NOMO-1 treated with DMSO at 0.1 percent for 48 hours (cell line): Measurements from ENCODE around the gene NSMF.
"Not testable (repeated sequence)": the region's sequence is repeated elsewhere in the genome, so short reads cannot be mapped to it uniquely, and the experiment has no call there.

Experiments used
- DNase-seq: peaks from one replicate; lab custom pipeline; 2025; ENCODE audit not compliant: unreplicated experiment; lab: John Stamatoyannopoulos, UW

The NSMF gene

DNA sequence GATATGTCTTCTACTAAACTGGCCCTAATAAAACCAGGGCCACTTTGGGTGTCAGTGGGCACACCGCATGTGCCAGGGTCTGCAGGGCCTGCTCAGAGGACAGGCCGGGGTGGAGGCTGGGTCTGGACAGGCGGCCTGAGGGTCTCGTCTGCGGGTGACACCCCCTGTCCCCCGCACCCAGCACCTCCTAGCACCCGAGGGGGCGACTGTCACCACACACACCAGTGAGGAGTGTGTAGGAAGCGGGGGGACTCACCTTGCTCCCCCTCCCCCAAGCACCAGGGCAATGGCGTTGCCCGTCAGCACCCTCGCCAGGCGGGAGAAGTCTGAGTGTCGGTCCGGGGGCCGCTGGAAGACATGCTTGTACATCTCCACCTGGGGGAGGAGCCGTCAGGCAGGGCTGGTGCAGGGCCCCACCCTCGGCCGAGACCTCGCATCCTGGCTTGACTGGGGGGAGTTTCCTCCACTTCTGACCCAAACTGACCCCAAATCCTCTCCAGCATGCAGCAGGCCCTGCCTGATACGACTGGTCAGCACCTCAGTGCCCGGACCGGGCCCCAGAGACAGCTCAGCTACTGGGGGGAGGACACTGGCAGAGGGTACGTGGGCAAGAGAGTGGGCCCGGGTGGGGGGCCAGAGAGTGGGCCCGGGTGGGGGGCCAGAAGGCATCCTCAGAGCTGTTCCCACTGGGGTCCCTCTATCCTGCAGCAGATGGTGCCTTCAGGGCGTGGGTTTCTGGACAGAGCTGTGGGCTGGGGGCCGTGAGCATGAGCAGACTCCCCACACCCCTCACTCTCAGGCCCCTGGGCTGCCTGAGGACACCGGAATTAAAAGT lies 18.9 kb upstream of the NSMF start:
- no peak for DNase-seq

DNA sequence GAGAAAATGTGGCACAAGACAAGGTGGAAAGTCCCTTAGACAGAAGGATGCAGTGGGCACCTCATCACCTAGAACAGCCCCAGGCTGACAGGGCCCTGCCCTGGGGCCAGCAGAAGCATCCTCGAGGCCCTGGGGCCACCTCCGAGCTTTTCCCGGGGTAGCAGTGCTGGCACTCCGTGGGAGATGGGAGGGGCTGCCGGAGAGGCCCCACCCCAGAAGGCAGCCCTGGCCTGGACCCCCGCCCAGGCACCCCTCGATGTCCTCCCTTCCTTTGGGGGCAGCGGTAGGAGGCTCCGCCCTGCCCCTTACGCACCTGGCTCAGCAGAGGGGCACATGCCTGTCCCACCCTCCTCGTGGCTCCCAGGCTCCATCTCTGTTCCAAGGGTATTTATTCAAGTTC lies 17.7 kb upstream of the NSMF start:
- no peak for DNase-seq

DNA sequence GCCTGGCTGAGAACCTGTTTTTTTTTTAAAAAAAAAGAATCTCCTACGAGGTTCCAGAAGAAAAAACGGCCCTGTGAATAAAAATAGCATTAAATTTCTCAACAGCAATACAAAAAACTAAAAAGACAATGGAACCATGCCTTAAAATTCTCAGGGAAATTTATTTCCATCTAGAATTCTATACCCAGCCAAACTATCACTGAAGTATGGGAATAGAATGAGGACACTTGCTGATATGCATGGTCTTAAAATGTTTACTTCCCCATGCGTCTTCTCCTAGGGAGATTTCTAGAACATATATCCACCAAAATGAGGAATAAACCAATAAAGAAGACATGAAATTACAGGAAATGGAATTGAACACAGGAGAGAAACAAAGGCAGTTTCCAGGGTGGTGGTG lies 16.5 kb upstream of the NSMF start:
- no peak for DNase-seq

DNA sequence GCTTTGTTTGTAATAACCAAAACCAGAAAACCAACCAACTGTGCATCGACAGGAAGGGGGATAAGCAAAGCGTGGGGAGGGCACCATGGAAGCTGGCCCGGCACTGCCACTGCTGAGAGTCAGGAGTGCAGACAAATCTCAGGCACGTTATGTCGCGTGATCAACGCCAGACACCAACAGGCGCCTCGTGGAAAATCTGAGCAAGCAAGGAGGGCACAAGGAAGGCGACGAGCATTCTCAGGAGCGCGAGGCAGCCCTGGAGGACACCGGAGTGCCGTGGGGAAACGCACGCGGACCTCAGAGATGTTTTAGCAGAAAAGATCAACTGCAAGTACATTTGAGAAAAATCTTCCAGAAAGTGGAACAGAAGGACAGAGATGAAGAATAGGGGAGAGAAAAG lies 15.1 kb upstream of the NSMF start:
- no peak for DNase-seq

DNA sequence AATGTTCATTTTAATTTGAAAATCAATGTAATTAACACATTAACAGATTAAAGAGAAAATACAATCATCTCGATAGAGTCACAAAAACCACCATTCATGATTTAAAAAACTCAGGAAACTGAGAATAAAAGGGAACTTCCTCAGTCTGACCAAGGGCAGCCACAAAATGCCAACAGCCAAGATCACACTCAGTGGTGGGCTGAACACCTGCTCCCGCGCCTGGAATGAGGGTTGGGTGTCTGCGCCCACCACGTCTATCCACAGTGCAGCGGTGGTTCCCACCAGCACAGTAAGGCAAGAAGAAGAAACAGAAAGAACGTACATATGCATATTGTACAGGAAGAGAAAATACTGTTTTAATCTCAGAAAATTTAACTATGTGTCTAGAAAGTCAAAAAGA lies 11.7 kb upstream of the NSMF start:
- DNase-seq, result peak; percentile 35

DNA sequence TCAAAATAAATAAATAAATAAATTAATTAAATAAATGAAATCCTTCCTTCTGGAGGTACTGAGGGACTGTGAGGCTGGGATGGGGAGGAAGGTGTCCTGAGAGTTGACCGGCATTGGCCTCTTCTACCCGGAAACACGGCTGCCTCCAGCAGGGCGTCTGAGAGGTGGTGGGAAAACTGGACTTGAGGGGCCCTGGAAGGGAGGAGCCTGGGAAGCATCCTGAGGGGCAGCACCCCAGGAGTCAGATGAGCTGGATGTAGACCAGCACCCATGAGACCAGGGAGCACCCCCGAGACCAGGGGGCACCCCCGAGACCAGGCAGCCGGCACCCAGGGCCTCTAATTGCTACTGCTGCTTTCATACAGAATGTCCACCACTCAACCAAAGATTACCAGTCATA lies 8.8 kb upstream of the NSMF start:
- no peak for DNase-seq

DNA sequence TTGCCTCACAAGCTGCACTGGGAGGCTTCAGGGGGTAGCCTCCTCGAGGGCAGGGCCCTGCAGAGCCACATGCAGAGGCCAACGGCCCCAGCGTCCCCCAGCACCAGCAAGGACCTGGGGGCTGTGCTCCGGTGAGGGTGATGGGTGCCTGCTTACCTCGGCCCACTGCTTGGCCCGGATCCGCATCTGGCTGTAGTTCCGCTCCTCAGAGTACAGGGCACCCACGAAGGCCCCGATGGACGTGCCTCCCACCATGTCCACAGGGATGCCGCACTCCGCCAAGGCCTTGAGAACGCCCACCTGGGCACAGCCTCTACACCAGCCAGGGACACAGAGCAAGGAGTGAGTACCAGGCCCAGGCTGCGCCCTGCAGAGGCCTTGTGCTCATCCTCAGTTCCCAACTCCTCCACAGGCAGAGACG lies 8.0 kb upstream of the NSMF start:
- no peak for DNase-seq

DNA sequence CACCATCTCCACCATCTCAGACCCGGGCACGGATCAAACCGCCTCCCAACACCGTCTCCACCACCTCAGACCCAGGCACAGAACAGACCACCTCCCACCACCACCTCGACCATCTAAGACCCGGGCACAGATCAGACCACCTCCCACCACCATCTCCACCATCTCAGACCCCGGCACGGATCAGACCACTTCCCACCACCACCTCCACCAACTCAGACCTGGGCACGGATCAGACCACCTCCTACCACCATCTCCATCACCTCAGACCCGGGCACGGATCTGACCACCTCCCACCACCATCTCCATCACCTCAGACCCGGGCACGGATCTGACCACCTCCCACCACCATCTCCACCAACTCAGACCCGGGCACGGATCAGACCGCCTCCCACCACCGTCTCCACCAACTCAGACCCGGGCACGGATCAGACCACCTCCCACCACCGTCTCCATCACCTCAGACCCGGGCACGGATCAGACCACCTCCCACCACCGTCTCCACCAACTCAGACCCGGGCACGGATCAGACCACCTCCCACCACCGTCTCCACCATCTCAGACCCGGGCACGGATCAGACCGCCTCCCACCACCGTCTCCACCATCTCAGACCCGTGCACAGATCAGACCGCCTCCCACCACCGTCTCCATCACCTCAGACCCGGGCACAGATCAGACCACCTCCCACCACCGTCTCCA lies 7.4 kb upstream of the NSMF start:
- not testable (repeated sequence) for DNase-seq

DNA sequence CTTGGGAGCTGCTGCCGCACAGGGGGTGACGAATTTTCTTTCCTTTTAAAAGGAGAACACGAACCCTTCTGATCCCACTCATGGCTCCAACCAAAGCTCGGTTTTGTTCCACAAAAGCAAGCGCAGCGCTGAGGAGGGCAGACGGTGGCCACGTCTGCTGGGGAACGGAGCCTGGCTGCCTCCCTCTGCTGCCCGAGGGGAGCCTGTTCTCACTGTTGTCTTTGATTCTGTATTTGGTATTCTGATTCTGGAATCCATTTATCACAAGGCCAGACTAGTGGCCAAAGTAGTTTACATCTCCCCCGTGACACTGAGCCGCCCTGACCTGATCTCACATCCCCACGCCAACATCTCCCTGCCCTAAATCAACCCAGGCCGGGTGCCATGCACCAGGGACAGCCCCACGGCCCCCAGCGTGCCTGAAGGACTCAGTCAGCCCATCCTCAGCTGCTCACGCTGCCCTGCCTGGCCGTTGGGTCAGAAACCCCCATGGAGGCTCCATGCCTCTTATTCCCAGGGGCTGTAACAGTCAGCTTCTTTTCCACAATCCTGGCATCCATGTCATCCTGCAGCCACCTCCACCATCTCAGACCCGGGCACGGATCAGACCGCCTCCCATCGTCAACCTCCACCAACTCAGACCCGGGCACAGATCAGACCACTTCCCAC lies 6.7 kb upstream of the NSMF start:
- no peak for DNase-seq

DNA sequence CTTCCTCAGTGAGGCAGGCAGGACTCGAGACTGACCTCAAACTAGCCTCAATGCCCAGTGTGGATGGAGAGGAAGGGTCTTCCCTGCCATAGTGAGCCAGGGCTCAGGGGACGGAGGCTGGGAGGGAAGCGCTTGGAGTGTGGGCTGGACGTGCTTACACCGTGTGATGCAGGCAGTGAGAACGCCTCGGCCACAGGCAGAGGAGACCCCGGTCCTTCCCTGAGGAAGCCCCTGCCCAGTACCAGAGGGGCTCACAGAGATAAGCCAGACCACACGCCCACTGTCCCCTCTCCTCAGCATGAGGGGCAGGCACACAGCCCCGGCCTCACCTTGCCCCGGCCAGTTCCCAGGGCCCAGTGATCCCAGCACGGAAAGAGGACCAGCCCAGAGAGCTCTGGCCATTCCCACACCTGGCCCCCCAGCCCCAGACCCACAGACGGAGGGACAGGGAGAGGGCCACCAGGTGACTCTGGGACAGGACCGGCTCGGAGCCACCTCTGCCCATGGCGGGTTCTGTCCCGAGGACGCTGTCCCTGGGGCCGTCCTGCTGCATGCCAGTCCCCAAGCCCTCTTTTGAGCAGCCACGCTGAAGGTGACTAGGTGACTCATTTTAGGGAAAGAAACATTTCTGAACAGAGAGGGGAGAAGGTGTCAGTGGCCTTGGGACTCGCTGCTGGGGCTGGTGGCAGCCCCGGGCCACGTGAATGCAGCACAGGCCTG lies 6.0 kb upstream of the NSMF start:
- DNase-seq, result no peak

DNA sequence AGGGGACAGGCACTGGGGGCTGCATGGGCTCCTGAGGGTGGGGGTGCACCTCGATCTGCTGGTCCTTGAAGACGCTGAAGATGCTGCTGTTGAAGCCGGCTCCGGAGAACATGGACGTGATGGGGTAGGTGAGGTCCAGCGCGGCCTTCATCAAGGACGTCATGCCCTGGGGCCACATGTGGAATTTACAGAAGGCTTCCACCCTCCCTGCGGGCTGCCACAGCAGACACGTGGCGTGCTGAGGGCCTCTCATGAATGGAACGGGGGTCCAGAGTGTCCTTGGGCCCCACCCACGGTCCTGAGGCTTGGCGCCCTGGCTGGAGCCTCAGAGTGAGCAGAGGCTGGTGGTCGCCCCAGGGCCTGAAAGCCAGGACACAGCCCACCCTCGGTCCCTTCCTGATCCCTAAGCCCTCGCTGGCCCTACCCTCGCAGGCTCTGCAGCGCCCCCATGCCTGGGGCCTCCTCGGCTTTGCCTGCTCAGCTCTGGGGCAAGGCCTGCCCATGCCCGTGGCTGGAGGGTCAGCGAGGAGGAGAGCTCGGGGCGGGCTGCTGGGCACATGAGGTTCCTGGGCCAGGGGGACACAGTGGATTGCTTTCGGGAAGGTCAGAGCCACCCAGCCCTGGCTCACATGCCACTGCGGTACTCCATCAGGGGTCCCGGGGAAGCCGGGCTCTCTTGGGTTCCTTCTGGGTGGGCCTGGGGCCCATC lies 5.3 kb upstream of the NSMF start:
- DNase-seq, result no peak

DNA sequence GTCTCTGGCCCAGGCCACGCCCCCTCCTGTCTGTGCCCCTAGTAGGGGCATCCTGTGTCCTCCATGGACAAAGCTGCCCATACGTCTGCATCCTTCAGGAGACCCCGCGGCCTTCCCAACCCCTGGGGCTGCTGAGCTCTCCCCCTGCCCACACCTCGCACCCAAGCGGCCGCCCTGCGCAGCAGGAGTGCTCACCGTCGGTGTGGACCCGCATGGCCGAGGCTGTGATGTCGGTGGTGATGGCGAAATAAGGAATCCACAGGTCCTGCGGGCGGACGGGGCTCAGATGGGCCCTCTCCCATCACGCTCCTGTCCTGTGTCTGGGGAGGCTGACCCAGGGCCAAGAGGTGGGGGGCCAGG lies 4.8 kb upstream of the NSMF start:
- DNase-seq, result no peak

DNA sequence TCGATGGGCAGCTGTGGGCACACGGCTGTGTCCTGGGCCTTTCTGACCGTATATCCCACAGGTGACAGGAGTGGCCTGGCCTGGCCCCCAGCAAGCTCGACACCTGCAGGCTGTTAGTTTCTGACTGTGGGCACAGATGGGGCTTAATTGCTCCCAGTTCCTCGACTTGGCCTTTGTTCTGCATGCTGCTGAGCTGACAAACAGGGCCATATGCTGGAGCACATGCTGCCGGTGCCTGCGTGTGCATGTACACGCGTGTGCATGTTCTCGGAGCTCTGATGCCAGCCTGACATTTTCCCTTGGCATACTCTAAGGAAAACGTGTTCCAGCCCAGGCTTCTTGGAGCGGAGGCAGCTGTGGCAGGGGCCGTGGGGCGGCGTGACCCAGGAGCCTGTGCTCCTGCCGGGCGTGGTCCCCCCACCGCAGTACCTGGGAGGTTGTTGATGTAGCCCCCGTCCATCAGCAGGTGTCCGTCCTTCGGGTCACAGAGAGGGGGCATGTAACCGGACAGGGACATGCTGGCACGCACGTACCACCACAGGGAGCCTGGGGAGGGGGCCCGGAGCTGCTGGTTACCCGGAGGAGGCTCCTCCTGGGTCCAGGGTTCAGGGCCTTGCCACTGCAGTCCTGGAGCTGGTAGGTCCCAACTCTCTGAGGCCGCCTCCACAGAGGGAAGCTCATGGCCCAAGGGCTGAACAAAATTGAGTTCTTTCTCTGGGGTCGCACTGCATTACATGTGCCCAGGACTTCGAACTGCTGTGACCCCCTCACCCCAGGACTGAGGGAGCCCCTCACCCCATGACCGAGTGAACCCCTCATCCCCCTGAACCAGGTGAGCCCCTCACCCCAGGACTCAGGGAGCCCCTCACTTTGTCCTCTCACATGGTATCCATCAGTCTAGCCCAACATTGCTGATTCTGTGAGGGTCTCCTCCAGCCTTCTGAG lies 4.1 kb upstream of the NSMF start:
- no peak for DNase-seq

DNA sequence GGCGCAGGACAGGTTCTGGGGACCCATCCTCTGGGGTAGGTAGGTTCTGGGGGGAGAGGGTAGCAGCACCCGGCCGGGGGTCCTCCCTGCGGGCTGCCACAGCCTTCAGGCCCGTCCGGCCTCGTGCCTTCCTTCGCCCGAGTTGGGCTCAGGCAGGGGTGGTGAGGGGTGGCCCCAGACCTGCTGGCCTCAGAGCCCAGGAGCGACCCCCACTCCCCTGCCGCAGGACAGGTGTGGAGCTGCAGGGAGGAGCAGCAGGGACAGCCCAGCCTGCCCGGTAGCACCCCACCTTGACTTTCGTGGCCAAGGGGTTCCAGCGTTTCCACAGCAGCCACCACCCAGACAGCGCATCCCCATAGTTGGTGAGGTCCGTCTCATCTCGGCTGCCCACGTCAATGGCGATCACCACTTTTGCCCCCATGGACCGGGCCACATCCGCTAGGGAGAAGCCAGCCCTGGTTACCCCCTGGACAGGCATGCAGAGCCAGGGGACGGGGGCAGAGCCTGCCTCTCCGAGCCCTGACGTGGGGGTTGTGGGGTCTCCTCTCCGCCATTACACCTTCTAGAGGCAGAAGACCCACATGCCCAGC lies 3.4 kb upstream of the NSMF start:
- no peak for DNase-seq

DNA sequence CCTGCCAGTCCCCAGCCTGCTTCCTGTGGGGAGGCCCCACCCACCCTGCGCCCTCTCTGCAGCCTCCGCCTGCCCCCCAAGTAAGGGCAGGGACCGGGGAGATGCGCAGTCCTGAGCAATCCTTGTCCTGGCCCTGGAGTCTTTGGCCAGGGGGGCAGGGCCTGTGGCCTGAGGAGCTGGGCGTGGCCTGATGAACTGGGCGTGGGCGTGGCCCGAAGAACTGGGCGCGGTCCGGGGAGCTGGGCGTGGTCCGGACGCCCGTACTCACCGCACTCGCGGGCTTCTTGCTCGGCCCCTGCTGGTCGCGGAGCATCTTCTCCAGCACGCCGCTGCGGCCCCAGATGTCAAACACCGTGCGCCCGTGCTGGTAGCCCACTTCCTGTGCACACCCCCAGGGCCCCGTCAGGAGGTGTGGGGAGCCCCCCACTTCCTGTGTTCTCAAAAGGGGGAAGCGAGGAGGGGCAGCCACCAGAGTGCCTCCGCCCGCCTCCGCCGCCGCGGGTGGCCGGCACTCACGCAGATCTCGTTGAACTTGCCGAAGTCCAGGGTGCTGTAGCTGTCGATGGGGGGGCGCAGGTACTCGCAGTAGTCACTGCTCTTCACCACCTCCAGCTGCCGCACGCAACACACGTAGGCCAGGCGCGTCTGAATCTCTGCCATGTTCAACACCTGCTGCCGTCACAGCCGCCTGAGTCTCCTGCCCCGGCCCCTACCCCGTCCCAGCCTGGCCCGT lies 2.7 kb upstream of the NSMF start:
- peak; percentile 58 for DNase-seq

DNA sequence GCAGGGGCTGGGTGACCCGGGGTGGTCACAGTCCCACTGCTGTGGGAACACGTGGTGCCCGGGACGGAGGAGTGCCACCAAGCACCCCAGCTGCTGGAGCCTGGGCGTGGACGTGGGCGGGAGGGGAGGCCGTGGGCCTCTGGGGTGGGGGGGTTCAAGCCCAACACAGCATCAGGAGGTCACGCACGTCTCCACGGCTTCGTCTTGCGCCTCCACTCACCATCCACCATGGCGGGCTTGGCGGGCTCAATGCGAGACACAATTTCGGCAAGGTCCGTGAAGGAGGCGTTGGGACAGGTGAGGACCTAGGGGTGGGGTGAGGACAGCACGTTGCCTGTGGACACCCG lies 2.2 kb upstream of the NSMF start:
- DNase-seq, result no peak

DNA sequence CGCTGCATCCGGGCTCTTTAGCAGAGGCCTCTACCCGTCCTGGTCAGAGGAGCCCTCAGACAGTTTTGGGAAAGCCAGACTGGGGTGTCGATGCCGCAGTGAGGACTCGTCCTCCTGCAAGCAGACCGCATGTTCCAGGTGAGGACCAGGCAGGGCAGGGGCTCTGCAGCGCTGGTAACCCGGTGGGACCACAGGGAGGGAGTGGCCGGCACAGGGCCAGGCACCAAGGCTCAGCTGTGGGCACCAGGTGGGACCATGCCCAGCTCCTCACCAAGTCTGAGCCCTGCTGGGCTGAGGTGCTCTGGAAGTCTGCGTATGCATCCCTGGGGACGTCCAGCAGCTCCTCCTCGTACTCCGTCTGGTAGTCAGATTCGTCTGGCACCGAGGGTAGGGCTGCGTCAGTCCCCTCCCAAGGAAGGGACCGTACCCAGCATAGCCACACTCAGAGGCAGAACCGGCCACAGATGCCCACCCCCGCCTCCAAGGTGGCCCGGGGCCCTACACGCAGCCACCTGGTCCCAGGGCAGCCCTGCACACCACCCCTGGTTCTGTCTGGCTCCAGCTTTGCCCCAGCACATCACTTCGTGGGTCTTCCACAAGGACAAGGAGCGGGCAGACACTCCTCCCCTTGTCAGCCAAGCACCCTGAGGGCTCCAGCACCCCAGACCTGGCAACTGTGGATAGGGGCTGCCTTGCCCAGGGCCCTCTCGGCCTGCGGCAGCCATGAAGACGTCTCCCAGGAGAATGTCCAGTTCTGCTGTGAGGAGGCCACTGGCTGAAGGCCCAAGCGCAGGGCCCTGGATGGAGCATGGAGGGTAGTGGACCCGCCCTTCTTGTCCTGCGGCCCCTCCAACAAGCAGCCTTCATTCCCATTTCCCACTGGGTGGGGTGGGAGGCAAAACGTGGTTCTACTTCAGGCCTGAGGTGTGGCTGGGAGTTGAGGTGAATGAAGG lies 1.5 kb upstream of the NSMF start:
- no peak for DNase-seq
